PC-3 (cell line): ENCODE measurements around the gene COG5. TPM values are rescaled to one million over a fixed set of nuclear protein-coding genes. Genes with fewer than 3 reads are reported as not detected.

Experiments
- ATAC-seq: fragments of 200-7000 bp; cut with Tn5 transposase; 2 replicates; pipeline ENCODE4 v1.9.1; 2020; ENCODE audit warnings: mild to moderate bottlenecking, moderate library complexity
- BruUV-seq: library from RNA; stranded (reverse); fragments of 400-500 nt; replicated peaks from 2 replicates; lab custom pipeline; 2021; lab: Mats Ljungman, UMichigan
- CTCF ChIA-PET: fragments of 300-600 bp; sonication (Branson Sonifier 250); formaldehyde crosslinking; loops from one replicate; lab custom pipeline; 2022; ENCODE audit warnings: antibody characterized with exemption; lab: Charles Lee
- POLR2A ChIA-PET: fragments of 300-600 bp; sonication (Branson Sonifier 250); formaldehyde crosslinking; loops from one replicate; lab custom pipeline; 2022; ENCODE audit warnings: antibody characterized with exemption; ENCODE audit not compliant: unreplicated experiment; lab: Charles Lee
- DNase-seq: peaks from one replicate; pipeline ENCODE4 v3.0.0-alpha.2; 2015
- H2AFZ ChIP-seq: fragments of 300-600 bp; sonication (generic); 2 replicates; pipeline ENCODE4 v1.6.0; 2016; ENCODE audit warnings: antibody characterized with exemption, low read length
- H3F3A ChIP-seq: fragments of 300-600 bp; sonication (generic); one replicate; pipeline ENCODE4 v1.6.0; 2017; ENCODE audit warnings: antibody characterized with exemption, low read length, control low read depth, mild to moderate bottlenecking; ENCODE audit not compliant: unreplicated experiment
- H3K27ac ChIP-seq: fragments of 300-600 bp; sonication (generic); 2 replicates; pipeline ENCODE4 v1.5.1; 2016; ENCODE audit warnings: mild to moderate bottlenecking, low read length
- H3K27me3 ChIP-seq: fragments of 300-600 bp; sonication (generic); 2 replicates; pipeline ENCODE4 v1.6.1; 2016; ENCODE audit warnings: low read length, mixed read lengths
- H3K36me3 ChIP-seq: fragments of 300-600 bp; sonication (generic); 2 replicates; pipeline ENCODE4 v1.6.1; 2016; ENCODE audit warnings: low read depth, mixed run types, low read length, mixed read lengths
- H3K4me1 ChIP-seq: fragments of 300-600 bp; sonication (generic); 2 replicates; pipeline ENCODE4 v1.5.1; 2016; ENCODE audit warnings: low read length; ENCODE audit not compliant: insufficient read depth
- H3K4me2 ChIP-seq: fragments of 300-600 bp; sonication (generic); 2 replicates; pipeline ENCODE4 v1.6.0; 2016; ENCODE audit warnings: low read length
- H3K4me3 ChIP-seq: fragments of 300-600 bp; sonication (generic); 2 replicates; pipeline ENCODE4 v1.5.1; 2016; ENCODE audit warnings: mild to moderate bottlenecking, low read length, mixed read lengths
- H3K79me2 ChIP-seq: fragments of 300-600 bp; sonication (generic); 2 replicates; pipeline ENCODE4 v1.6.1; 2017; ENCODE audit warnings: low read length, mixed read lengths
- H3K9ac ChIP-seq: fragments of 300-600 bp; sonication (generic); 2 replicates; pipeline ENCODE4 v1.6.0; 2016; ENCODE audit warnings: mild to moderate bottlenecking, low read length
- H3K9me2 ChIP-seq: fragments of 300-600 bp; sonication (generic); replicated peaks from 2 replicates; pipeline ENCODE4 v1.6.1; 2016; ENCODE audit warnings: mixed run types, low read length, mixed read lengths
- H3K9me3 ChIP-seq: fragments of 300-600 bp; sonication (generic); 2 replicates; pipeline ENCODE4 v1.6.1; 2016; ENCODE audit warnings: low read length, mixed read lengths
- H4K20me1 ChIP-seq: fragments of 300-600 bp; sonication (generic); 2 replicates; pipeline ENCODE4 v1.6.1; 2016; ENCODE audit warnings: low read length, mixed read lengths
- EZH2 ChIP-seq: fragments of 300-600 bp; sonication (generic); IDR thresholded peaks from one replicate; pipeline ENCODE4 v1.6.1; 2017; ENCODE audit warnings: antibody characterized with exemption, mild to moderate bottlenecking, low read length; ENCODE audit not compliant: unreplicated experiment
- EZH2phosphoT487 ChIP-seq: fragments of 300-600 bp; sonication (generic); IDR thresholded peaks from 2 replicates; pipeline ENCODE4 v1.6.1; 2018; ENCODE audit warnings: mild to moderate bottlenecking, antibody characterized with exemption, low read length, borderline replicate concordance
- intact Hi-C: fragments of 100-400 bp; cut with micrococcal nuclease; formaldehyde crosslinking; loops from 2 replicates; pipeline ENCODE4 v1.9.0; 2023
- total RNA-seq: library from RNA; depleted of rRNA; stranded (reverse); fragments of >200 nt; gene quantifications from 2 replicates; pipeline ENCODE4 v1.2.3, GENCODE V29; 2014
- TF ChIP-seq, protein P1 (sequence below): fragments of 300-600 bp; sonication (generic); conservative IDR thresholded peaks from 2 replicates; pipeline ENCODE4 v1.5.1; 2017; ENCODE audit warnings: antibody characterized with exemption, low read depth, mild to moderate bottlenecking, low read length

Gene COG5
- total RNA-seq, 1 experiment from 2014 or later, result 51.7 TPM

DNA sequence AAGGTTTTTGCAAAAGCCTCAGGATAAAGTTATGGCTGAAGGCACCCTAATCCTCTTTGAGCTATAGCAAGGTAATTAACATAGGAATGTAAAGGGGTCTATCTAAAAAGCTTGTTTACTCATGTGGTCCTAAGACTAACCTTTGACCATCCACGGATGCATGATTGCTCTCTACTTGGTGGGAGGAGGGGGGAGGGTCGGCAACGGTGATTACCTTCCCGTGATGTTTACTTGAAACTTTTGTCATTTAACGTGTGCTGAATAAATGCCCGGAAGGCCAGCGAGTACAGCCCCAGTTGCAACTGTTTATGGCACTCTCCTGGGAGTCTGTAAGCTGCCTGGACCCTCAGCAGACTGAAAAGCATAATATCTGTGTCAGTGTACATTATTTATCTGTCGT is 172.8 kb downstream of the COG5 start:
- TF ChIP-seq EZH2phosphoT487, result no peak
- no peak for TF ChIP-seq EZH2
- TF ChIP-seq, protein P1, sequence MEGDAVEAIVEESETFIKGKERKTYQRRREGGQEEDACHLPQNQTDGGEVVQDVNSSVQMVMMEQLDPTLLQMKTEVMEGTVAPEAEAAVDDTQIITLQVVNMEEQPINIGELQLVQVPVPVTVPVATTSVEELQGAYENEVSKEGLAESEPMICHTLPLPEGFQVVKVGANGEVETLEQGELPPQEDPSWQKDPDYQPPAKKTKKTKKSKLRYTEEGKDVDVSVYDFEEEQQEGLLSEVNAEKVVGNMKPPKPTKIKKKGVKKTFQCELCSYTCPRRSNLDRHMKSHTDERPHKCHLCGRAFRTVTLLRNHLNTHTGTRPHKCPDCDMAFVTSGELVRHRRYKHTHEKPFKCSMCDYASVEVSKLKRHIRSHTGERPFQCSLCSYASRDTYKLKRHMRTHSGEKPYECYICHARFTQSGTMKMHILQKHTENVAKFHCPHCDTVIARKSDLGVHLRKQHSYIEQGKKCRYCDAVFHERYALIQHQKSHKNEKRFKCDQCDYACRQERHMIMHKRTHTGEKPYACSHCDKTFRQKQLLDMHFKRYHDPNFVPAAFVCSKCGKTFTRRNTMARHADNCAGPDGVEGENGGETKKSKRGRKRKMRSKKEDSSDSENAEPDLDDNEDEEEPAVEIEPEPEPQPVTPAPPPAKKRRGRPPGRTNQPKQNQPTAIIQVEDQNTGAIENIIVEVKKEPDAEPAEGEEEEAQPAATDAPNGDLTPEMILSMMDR, result no peak
- peaks cover 12% of the 10 kb centered on the region for H3K4me1 ChIP-seq
- no peaks in the 10 kb centered on the region for H3K27me3 ChIP-seq
- ATAC-seq, result no peak
- no peaks in the 10 kb centered on the region for H3F3A ChIP-seq
- DNase-seq, result no peak
- no peak overlapping the region for H3K4me3 ChIP-seq
- H3K36me3 ChIP-seq, result no peaks in the 10 kb centered on the region
- no peak overlapping the region for H3K27ac ChIP-seq
- H3K4me2 ChIP-seq, result no peak overlapping the region
- no peaks in the 10 kb centered on the region for H3K9me2 ChIP-seq
- ChIA-PET CTCF (no interaction called here), POLR2A (no interaction called here)
- H3K9me3 ChIP-seq, result no peaks in the 10 kb centered on the region
- no TSS peak for BruUV-seq
- no peaks in the 10 kb centered on the region for H4K20me1 ChIP-seq
- intact Hi-C loops, result no loop called here
- no peak overlapping the region for H3K9ac ChIP-seq
- no peaks in the 10 kb centered on the region for H3K79me2 ChIP-seq
- H2AFZ ChIP-seq, result no peak overlapping the region

DNA sequence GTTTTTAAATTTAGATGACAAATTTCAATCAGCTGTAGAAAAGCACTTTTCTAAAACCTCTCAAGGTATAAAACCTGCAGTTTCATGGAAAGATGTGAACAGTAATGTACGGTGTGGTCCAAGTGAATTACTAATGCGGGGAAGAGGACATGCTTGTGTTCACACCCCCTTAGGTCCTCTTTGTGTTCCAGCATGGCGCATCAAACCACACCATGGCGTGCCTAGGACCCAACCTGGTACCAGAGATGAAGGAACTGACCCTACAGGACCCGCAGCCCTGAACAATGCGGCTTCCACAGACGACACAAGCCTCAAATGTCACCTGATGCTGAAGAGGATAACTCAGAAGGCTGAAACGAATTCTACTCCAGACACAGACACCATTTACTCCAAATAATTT is 175.1 kb downstream of the COG5 start:
- Histone ChIP-seq H3K36me3 (no peaks in the 10 kb centered on the region), H2AFZ (no peak overlapping the region), H3K4me2 (no peak overlapping the region), H3K4me1 (peaks cover 12% of the 10 kb centered on the region), H4K20me1 (no peaks in the 10 kb centered on the region), H3K9me2 (no peaks in the 10 kb centered on the region), H3K27me3 (no peaks in the 10 kb centered on the region), H3K27ac (no peak overlapping the region), H3K9me3 (no peaks in the 10 kb centered on the region), H3K9ac (no peak overlapping the region), H3K4me3 (no peak overlapping the region), H3F3A (no peaks in the 10 kb centered on the region), H3K79me2 (no peaks in the 10 kb centered on the region)
- no TSS peak for BruUV-seq
- ChIA-PET POLR2A (no interaction called here), CTCF (no interaction called here)
- DNase-seq, result no peak
- intact Hi-C loops, result no loop called here
- no peak for ATAC-seq
- TF ChIP-seq EZH2 (no peak), EZH2phosphoT487 (no peak)
- TF ChIP-seq, protein P1, result no peak

DNA sequence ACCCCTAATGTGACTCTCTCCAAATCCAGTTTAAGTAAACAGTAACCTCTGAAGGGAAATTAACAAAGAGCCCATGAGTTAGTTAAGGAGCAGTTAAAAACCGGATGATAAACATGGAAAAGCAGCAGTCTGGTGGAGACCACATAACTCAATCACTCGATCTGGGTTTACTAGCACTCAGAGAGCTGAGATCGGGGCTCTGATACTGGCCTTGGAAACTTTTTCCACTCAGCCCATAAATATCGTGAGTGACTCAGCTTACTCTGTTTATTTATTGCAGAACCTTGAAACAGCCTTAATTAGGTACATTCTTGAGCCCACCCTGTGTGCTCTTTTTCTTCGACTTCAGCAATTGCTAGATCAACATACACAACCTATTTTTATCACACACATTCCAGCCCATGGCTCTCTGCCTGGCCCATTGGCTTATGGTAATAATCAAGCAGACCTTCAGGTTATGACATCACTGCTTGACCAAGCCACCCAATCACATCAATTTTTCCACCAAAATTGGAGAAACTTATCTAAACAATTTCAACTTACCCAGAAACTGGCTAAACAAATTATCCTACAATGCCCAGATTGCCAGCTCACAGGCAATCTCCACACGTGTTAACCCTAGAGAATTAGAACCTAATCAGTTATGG is 176.0 kb downstream of the COG5 start:
- Histone ChIP-seq H3K4me2 (0 out of 2 replicates have a peak overlapping the region, but pooled peaks have one; percentile 21), H3F3A (no peaks in the 10 kb centered on the region), H3K4me3 (no peak overlapping the region), H2AFZ (no peak overlapping the region), H3K79me2 (no peaks in the 10 kb centered on the region), H3K9me3 (no peaks in the 10 kb centered on the region), H3K9ac (no peak overlapping the region), H3K9me2 (no peaks in the 10 kb centered on the region), H4K20me1 (no peaks in the 10 kb centered on the region), H3K36me3 (no peaks in the 10 kb centered on the region), H3K27ac (no peak overlapping the region), H3K4me1 (peaks cover 12% of the 10 kb centered on the region), H3K27me3 (no peaks in the 10 kb centered on the region)
- CTCF ChIA-PET, result no interaction called here
- POLR2A ChIA-PET, result no interaction called here
- peak; percentile 52 for DNase-seq
- intact Hi-C loops, result no loop called here
- BruUV-seq, result no TSS peak
- TF ChIP-seq, protein P1, result no peak
- TF ChIP-seq EZH2phosphoT487 (no peak), EZH2 (no peak)
- ATAC-seq, result peak; percentile 81
